Limb (tissue), 2 donors: ENCODE results near the gene SLC22A17.
"Not testable (repeated sequence)": the region's sequence is repeated elsewhere in the genome, so short reads cannot be mapped to it uniquely, and the experiment has no call there.

ENCODE experiments used
- DNase-seq, 2 donors: peaks; one replicate each; pipeline ENCODE4 v3.0.0-alpha.2; 2016; ENCODE audit errors: extremely low spot score in 2 of 2

SLC22A17 gene

GRCh38 chr14:23352506-23353432, at the start of gene SLC22A17:
SLC22A17 (minus strand) TSS chr14:23352887.
- DNase-seq, result peak; percentile 90 to 93

GRCh38 chr14:23401291-23401690, 48.6 kb upstream of the SLC22A17 start:
- no peak for DNase-seq

DNA sequence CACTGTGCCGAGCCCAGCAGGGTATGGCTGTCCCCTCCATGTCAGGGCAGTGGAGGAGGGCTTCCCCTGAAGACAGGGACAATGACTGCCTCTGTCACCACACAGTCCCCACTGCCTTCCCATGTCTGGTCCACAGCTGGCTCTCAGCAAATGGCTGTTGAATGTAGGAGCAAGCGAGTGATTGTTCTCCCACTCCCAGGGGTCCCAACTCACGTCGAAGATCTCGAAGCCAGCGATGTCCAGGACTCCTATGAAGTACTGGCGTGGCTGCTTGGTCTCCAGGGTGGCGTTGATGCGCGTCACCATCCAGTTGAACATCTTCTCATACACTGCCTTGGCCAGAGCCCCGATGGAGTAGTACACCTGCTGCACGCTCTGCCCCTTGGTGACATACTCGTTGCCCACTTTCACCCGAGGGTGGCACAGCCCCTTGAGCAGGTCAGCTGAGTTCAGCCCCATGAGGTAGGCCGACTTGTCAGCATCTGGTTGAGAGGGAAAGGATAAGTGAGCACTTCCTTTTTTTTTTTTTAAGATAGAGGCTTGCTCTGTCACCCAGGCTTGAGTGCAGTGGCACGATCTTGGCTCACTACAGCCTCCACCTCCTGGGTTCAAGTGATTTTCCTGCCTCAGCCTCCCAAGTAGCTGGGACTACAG, 47.9 kb upstream of the SLC22A17 start:
- DNase-seq, result not testable (repeated sequence)

- no peak for DNase-seq
These were observed 46.9 kb upstream of the SLC22A17 start for GRCh38 chr14:23399591-23399990.

DNA sequence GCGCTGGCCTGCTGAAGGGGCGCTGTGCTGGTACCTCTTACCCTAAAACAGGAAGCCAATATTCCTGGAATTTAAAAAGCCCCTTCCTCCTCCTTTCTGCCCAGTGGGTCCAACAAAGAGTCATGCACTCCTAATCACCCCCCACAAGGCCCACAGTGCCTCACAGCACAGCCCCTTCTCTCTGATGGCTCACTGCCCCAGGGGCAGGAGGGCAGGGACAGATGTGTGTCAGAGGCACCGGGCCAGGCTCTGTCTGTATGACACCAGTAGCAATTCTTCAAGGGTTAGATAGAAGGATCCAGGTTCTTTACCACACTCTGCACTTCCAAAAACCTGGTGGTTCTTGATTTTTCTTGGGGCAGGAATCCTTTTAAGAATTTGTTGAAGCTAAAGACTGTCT, 46.4 kb upstream of the SLC22A17 start:
- no peak for DNase-seq

DNA sequence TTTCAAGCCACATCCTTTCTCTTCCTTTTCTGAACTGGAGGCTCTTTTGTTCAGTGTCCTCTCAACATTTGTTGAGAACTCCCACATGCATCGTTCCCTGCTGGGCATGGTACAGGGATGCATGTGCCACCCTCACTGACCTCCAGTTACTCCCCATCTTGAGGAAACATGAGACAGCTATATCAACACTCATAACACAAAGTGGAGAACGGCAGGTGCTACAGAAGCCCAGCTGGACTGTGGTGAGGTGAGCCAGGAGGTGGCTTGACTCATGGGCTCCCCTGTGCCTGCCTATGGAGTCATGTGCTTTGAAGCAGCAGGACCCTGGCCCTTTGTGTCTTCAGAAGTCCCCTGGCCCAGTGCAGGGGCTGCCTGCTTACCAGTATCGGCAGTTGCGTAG, 45.7 kb upstream of the SLC22A17 start:
- no peak for DNase-seq

DNA sequence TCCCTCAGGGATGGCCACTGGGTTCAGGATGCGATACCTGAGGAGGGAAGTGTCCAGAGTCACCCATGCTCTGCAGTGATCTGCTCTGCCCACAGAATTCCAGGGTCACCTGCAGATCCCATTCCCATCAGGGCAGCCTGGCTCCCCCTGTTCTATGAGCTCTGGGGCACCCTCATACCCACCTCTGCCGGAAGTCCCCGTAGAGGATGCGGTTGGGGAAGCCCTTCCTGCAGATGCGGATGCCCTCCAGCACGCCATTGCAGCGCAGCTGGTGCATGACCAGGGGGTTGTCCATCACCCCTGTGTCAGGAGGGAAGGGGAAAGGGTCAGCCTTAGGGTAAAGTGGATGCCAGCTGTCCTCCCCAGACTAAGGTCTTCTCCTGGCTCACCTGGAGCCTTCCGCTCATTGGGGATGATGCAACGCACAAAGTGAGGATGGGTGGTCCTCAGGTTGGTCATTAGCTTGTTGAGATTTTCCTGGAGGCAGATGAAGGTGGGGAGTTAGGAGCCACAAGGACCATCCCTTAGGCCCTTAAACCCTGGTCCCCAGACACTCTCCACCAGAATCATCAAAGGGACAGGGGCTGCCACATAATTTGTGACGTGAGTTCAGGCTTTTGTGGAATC, 44.2 kb upstream of the SLC22A17 start:
- no peak for DNase-seq

- no peak for DNase-seq
These were observed 43.4 kb upstream of the SLC22A17 start for GRCh38 chr14:23396126-23396525.

DNA sequence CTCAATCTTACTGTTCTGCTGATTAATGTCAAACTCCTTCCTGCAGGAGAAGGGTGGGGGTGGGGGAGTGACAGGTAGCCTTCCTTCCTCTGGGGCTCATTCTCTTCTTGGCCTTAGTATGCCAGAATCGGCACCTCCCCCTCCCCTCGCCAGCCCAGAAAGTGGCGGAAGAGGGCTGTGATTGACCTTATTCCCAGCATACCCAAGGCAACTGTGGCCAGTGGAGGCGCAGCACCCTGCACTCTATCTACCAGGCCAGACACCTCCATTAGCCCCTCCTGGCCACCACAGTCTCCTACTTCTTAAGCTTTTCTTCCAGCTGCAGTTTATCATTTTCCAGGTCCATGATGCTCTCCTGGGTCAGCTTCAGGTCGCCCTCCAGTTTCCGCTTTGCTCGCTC, 39.9 kb upstream of the SLC22A17 start:
- DNase-seq, result no peak

DNA sequence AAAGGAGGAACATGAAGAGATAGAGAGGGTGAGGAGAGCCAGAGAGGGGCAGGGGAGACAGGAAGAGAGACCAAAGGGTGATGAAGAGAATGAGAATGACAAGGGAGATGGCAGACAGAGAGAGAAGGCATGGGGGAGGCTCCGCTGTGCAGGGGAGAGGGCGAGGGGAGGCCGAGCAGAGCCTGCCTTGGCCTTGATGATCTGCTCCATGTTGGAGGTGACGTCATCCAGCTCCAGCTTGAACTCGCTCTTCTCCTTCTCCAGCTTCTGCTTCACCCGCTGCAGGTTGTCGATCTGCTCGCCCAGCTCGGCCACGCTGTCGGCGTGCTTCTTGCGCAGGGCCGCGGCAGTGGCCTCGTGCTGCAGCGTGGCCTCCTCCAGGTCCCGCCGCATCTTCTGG, 37.2 kb upstream of the SLC22A17 start:
- not testable (repeated sequence) for DNase-seq

DNA sequence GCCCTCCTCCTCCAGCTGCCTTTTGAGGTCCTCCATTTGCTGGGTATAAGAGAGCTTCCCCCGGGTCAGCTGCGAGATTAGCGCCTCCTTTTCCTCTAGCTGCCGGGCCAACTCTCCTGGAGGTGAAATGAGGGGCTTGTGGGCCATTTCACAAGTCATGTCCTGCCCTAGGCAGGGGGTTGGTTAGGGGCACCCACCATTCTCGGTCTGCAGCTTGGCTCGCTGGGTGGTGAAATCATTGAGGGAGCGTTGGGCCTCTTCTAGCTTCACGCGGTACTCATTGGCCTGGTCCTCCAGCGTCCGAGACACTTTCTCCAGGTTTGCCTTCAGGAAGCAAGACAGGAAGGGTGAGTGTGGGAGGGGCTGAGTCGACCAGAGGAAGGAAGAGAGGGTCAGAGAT, 36.7 kb upstream of the SLC22A17 start:
- no peak for DNase-seq

- DNase-seq, result no peak
These were observed 36.3 kb upstream of the SLC22A17 start for GRCh38 chr14:23388996-23389395.

DNA sequence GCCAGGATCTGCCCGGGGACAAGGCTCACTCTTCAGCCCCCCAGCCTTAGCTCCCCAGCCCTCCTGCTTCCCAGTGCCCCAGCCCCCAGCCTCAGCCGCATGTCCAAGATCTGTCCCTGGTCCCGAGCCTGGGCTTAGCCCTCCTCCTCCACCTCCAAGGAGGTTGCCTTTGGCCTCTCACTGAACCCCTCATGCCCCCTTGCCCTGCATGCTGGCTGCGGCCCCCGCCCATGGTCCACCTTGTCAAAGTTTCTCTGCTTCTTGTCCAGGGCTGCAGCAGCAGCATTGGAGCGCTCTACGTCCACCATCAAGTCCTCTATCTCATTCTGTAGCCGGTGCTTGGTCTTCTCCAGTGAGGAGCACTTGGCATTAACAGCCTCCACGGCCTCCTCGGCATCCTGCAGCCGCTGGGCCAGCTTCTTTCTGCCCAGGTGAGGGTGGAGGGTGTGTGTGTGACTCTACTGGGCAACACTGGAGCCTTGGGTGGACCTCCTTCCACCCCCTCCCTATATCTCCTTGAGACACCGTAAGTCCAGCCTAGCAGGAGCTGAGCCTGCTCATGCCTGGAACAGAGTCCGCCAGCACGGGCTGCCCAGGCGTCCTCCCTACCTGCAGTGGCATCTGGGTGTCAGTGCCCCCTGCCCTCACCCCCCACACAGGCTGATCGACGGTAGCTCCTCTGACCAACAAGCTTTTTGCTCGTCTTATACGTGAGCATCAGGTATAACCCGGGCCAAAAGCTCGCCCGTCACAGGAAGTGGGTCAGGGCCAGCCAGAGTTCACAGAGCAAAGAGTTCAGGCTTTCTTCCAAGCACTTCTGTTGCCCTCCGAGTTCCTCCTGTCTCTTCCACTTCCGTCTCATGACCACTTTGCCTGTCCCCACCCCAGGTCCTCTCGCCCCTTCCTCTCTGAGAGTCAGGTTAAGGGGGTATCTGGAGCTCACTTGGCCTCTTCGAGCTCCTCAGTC, 35.5 kb upstream of the SLC22A17 start:
- DNase-seq, result no peak

DNA sequence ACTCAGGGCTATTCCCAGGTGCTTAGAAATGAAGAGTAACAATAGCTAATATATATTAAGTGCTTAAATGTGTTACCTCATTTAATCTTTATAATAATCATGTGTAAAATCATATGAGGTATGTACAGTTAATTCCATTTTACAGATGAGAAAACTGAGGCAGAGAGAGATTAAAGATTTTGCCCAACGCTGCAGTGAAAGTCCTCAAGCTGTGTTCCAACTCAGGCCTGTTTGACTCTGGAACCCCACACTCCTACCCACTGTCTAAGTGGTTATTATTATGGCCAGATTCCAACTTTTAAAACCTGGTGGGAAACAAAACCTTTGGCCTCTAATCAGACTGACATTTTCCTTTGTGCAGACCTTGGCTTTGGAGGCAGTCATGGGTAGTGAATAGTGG, 34.3 kb upstream of the SLC22A17 start:
- DNase-seq, result no peak

DNA sequence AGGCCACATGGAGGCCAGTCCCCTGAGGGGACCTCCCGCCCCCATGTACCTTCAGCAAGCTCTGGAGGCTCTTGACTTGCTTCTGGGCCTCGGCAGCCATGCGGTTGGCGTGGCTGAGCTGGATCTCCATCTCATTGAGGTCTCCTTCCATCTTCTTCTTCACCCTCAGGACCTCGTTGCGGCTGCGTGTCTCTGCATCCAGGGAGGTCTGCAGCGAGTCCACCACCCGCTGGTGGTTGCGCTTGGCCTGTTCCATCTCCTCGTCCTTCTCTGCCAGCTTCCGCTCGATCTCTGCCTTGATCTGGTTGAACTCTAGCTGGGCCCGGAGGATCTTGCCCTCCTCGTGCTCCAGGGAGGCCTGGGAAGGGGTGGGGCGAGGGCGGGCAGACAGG, 33.6 kb upstream of the SLC22A17 start:
- not testable (repeated sequence) for DNase-seq

DNA sequence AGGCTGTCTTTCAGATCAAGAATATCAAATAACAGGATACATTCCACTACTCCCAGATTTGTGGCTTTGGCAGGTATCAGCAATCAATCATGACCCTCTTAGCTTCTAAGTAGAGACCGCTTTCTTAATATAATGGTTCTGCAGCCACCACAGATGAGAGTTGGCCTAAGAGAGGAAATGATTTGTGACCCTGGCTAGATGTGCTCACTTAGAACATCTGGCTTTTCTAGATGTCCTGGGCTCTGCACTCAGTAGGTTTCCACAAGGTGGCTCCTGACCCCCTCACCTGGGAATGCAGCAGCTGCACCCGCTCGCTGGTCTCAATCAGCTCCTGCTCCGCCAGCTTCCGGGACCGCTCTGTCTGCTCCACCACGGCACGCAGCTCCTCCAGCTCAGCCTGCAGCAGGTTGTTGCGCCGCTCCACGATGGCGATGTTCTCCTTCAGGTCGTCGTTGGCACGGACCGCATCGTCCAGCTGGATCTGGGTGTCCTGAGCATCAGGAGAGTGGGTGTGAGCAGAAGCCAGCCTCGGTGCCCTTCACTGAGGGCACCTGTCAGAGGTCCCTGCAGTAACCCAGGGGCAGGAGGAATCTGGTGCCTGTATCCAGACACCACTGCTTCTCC, 33.1 kb upstream of the SLC22A17 start:
- DNase-seq, result no peak

DNA sequence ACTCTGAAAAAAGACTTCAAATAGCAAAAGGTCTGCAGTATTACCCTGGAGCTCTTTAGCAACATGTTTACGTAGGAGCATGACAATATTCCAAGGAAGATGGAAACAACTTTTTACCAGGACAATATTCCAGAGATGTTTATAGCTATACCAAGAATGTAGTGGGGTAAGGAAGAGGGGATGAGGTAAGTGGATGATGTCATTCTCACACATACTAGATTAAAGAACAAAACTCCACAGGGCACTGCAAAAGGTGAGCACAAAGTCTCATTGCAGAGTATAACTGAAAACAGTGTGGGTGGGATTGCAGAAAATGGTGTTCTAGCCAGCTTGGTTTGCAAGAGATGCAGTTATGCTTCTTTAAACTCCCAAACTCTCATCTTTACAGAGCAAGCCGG, 32.6 kb upstream of the SLC22A17 start:
- DNase-seq, result no peak

DNA sequence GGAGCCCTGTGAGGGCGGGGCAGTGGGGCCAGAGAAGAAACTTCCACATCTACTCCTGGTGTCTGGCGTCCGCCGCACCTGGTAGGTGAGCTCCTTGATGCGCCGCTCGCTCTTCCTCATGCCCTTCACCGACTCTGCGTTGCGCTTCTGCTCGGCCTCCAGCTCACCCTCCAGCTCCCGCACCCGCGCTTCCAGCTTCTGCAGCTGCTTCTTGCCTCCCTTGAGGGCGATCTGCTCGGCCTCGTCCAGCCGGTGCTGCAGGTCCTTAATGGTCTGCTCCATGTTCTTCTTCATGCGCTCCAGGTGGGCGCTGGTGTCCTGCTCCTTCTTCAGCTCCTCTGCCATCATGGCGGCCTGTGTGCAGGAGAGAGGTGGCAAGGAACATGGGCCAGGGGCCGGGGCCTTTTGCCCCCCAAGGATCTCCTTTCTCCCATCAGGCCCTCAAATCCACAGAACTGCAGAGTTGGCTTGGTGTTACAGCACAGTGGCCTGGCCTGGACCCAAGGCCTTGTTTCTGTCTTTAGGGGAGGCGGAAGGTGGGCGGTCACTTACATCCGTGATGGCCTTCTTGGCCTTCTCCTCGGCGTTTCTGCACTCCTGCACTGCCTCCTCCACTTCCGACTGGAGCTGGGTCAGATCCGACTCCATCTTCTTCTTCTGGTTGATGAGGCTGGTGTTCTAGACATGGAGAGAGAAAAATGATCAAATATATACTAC, 31.8 kb upstream of the SLC22A17 start:
- DNase-seq, result no peak

- no peak for DNase-seq
These were observed 30.2 kb upstream of the SLC22A17 start for GRCh38 chr14:23382731-23383440.
